GM21717 (cell line): Measurements from ENCODE around the gene PLOD2.

Experiments
- ATAC-seq: cut with Tn5 transposase; IDR thresholded peaks from one replicate; pipeline ENCODE4 v1.9.1; 2021; ENCODE audit warnings: mild to moderate bottlenecking, moderate library complexity; ENCODE audit not compliant: unreplicated experiment

The PLOD2 gene

DNA sequence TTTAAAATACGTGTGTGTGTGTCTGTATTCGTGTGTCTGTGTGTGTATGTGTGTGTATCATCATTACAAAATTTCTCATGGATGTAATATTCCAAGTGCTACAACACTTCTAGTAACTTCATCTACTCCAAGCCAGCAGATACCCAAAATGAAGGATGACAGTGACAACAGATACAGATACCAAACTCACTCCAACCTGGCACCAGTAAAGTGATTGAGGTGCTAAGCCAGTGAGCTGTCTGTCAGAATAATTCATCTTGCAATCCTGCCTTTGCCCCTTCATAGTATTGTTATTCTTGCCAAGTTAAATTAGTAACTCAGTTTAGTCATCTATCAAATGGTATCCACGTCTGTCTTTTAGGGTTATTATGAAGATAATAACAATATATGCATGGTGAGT is 58.1 kb downstream of the PLOD2 start:
- no peak for ATAC-seq

- ATAC-seq: no peak
Observed at GRCh38 chr3:146101538-146101937, 59.4 kb downstream of the PLOD2 start.

- ATAC-seq: no peak
Observed at GRCh38 chr3:146100825-146101444, 60.0 kb downstream of the PLOD2 start.

- ATAC-seq: no peak
Observed at GRCh38 chr3:146100180-146100579, 60.8 kb downstream of the PLOD2 start.

DNA sequence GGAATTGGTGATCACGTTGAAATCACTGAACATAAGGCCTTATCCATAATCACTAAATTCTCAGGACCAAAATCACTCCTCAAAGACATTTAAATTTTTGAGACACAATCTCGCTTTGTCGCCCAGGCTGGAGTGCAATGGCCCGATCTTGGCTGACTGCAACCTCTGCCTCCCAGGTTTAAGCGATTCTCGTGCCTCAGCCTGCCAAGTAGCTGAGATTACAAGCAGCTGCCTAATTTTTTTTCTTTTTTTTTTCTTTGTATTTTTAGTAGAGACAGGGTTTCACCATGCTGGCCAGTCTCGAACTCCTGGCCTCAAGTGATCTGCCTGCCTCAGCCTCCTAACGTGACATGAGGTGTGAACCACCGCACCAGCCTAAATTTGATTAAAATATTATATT is 61.7 kb downstream of the PLOD2 start:
- ATAC-seq: no peak

- ATAC-seq: no peak
Observed at GRCh38 chr3:146093896-146094295, 67.1 kb downstream of the PLOD2 start.

GRCh38 chr3:146092230-146092629 is 68.8 kb downstream of the PLOD2 start:
- no peak for ATAC-seq

DNA sequence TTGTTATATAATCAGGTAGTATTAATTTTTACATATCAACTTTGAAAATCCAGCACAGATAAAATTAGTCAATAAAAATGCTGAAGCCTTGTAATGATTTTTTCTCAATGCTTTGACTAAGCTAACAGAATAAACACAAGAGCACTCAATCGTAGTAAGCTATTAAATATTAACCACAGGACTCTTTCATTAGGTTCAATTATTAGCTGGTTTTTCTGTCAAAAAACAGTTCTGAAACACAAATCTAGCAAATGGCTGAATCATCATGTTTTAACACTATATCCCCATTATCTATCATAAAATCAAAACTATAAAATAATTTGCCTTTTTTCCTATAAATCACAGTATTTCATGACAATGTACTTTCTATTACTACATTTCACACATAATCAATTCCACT is 69.6 kb downstream of the PLOD2 start:
- ATAC-seq: no peak

DNA sequence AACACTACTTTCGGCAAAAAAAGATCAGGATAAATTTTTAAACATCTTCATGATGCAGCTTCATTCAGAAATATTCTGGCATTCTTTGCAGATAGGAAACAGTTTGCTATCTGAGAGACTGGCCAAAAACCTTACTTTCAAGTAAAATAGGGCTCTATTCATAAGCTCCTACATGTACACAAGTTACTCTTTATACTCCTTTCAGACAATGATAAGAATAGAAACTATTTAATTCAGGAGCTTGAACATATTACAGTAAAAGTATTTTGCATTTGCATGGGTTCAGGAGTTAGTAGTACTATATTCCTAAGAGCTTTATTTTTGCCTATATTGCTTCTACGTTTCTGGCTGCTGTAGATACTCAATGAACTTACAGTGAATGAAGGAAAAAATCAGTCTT is 70.5 kb downstream of the PLOD2 start:
- no peak for ATAC-seq

- no peak for ATAC-seq
Observed at GRCh38 chr3:146088840-146089239, 72.1 kb downstream of the PLOD2 start.

DNA sequence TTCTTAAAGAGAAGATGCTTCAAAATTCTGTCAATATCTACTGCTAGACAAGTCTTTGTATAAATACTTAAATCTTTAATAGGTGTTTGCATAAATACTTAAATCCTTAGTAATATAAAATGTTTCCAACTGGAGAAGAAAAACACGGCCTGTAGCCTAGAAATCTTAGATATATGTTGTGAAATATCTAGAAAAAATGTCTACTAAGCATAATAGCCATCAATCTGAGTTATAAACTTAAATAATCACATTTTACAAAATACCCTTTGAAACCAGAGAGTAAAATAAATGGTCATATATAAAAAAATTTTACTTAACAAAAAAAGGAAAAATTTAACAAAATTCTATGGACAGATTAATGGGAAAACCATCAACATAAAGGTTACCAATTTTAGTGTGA is 73.9 kb downstream of the PLOD2 start:
- no peak for ATAC-seq

GRCh38 chr3:146086211-146086610 is 74.8 kb downstream of the PLOD2 start:
- ATAC-seq: no peak

GRCh38 chr3:146085678-146086077 is 75.3 kb downstream of the PLOD2 start:
- no peak for ATAC-seq

DNA sequence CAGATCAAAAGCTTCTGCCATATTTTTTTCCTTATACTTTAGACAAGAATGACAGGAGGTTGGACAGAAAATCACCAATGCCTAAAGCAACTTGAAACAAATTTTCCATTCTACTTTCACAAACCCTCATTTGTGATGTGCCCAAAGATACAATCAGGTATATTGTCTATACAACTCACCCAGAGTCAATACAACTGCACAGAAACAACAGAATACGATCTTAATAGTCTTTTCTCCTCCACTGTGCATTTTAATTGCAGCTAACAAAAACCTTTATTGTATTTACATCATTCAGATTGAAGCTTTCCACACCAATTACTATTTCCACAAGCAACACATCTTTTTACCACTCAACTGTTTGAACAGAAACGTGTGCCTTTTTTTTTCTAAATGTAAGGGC is 80.4 kb downstream of the PLOD2 start:
- ATAC-seq: no peak

DNA sequence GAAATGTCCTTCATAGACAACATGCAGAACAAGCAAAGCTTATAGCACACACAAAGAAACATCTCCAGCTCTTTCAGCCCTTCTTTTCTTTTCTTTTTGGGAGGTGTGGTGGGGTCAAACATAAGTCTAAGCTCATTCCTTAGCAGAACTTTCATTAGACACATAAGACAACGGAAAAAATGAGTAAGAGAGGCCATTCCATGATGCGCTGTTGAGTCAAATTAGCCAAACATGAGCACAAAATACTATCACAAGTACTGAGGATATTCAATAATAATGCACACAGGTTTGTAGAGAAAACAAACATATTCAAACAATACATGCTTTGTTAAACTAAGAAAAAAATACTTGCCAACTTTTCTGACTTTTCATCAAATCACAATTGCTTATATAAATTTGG is 83.0 kb downstream of the PLOD2 start:
- no peak for ATAC-seq

GRCh38 chr3:146077181-146077580 is 83.8 kb downstream of the PLOD2 start:
- no peak for ATAC-seq

GRCh38 chr3:146072824-146073223 is 88.2 kb downstream of the PLOD2 start:
- ATAC-seq: no peak

DNA sequence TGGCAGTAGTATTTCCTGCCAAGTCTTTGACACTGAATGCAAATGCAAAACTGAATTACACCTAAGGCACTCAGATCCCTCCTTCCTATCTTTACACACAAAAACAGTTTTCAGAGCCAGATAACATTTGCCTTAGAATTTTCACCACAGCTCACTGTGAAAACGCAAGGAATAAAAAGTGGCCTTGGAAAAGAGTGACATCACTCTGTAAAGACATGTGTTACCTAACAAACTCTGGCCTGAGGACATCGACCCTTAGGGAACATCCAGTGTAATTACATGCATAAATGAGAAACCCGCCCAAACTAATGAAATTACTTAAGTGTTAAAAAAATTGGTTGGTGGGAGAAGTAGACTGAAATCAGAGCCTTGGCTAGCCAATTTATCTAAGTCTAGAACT is 88.9 kb downstream of the PLOD2 start:
- ATAC-seq: no peak

DNA sequence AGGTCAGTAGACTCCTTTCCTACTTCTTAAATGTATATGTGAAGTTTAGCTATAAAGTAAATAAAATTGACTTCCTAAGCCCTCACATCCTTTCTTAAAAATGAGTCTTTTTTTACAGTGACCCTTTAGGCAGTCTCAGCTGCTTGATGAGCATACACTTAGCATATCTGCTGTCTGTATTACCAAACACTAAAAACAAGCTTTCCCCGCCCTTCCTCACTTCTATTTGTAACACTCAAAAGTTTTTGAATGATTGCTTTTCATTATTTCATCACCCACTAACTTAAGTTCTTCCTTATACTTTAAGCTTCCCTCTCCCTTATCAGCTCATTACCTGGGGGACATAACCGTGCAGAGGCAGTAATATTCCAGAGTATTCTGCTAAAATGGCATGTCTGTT is 89.4 kb downstream of the PLOD2 start:
- no peak for ATAC-seq

- ATAC-seq: no peak
Observed at GRCh38 chr3:146067048-146067447, 93.9 kb downstream of the PLOD2 start.

GRCh38 chr3:146065573-146066006 is 95.4 kb downstream of the PLOD2 start:
- ATAC-seq: no peak

DNA sequence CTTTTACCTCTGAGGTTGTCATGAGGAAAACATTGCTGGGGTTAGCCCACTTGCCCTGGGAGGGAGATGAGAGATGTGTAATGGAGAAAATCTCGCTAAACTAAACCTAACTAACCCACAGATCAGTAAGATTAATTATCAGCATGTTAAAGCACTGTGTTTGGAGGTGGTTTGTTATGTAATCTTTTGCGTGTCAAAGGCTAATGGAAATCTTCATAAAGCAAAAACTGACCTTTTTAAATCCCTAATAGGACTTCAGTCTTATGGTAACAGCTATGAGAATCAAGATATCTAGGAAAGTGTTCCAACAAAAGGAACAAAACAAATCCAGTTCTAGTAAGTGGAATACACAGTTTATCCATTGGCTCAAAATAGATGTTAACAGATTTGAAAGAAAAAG is 102.7 kb downstream of the PLOD2 start:
- no peak for ATAC-seq

- ATAC-seq: no peak
Observed at GRCh38 chr3:146052791-146053310, 108.1 kb downstream of the PLOD2 start.
